Ramos (cell line): ENCODE results near the gene ATP9B.

Experiments
- in situ Hi-C: fragments of 300-500 bp; cut with MboI; formaldehyde crosslinking; loops from one replicate; pipeline ENCODE4 v1.14.3; 2022; ENCODE audit warnings: low sequenced_read_pairs; ENCODE audit not compliant: unreplicated experiment

Gene ATP9B

GRCh38 chr18:79402209-79402576 is 333.0 kb downstream of the ATP9B start:
- in situ Hi-C loops = loop anchor here (5.0 to 10.0 kb wide), 2 partner anchors 60 to 113 kb away; no protein-coding TSS in a partner anchor

DNA sequence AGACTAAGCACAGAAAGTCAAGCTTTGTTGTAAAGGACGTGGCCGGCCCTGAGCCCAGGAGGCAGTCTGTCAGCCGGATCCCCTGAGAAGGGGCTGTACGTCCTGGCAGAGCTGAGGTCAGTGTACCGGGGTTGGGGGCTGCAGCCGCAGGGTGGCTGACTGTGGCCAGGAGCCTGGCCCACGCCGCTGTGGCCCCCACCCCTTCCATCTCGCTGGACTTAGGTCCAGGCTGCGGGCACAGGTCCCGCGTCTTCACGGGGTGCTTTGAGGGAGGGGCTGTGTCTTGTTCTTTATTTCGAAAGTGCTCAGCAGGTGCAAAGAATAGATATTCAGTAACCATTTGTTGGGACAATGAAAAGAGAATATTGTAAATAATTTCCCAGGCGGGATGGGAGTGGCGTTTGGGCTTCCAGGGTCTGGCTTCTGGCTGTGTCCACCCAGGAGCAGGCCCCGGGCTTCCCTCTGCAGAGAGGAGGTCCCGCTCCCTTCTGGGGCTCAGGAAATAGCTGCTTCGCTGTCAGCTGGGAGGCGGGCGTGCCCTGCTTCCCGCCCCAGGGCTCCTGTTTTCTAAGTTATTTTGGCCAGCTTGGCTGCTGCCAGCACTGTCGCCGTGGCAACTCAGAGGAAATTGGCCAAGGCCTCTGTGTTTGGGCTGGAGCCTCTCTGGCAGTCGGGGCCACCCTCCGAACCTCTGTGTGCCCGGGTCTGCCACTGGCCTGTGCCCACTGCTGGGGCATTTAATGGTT is 334.0 kb downstream of the ATP9B start:
- in situ Hi-C loops = loop anchor here (5.0 to 10.0 kb wide), 2 partner anchors 59 to 112 kb away; no protein-coding TSS in a partner anchor

DNA sequence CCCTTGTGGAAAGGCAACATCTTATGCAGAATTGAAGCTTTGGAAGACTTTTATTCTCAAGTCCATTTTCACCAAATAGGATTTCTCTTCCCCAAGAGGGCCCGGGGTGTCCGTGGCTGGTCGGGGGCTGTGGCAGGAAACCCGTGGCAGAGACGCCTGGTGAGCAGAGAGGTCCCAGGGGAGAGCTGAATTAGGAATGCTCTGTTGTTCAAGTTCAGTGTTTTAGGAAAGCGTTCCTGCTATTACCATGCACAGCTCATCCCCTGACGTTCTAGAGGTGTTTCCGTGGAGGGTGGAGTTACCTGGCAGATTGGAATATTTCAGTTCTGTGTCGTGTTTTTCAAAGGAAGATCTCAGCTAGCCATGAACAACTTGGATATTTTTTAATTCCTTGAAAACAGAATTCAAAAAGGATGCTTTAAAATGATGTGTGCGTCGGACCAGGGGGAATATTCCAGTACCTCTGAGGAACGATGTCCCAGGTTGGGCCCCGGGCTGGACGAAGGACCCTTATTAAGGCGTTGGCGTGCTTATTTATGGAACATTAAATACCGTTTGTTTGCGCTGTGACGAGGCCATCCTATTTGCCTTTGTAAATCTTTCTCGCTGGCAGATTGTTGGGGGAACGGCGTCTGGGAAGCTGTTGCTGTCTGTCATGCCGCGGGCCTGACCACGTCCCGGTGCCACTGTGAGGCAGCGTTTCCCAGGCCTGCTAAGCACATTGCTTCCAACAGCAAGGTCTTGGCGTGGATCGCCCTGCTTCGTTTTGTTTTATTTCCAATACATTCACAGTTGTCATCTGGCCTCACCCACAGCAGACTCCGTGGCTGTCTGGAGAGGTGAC is 334.8 kb downstream of the ATP9B start:
- in situ Hi-C loops = loop anchor here (5.0 to 10.0 kb wide), 2 partner anchors 58 to 111 kb away; no protein-coding TSS in a partner anchor

DNA sequence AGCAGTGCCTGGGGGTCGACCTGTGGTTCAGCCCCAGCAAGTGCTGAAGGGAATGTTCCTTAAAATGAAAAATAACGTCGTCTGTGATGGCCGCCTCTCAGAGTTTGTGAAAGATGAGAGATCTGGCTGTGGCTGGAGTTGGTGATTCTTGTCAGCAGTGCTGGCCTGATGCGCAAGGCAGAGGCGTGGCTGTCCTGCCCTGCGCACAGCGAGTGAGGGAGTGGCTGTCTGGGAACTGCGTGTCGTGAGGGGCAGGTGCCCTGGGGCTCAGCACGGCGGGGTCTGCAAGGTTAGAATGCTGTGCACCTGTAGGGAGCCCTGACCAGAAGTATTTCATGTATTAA is 335.3 kb downstream of the ATP9B start:
- in situ Hi-C loops = loop anchor here (5.0 to 10.0 kb wide), 2 partner anchors 58 to 110 kb away; no protein-coding TSS in a partner anchor

- in situ Hi-C loops = loop anchor here (10.0 kb wide), 1 partner anchor 110 kb away; no protein-coding TSS in a partner anchor
Measured at GRCh38 chr18:79405019-79405780, 336.0 kb downstream of the ATP9B start.

DNA sequence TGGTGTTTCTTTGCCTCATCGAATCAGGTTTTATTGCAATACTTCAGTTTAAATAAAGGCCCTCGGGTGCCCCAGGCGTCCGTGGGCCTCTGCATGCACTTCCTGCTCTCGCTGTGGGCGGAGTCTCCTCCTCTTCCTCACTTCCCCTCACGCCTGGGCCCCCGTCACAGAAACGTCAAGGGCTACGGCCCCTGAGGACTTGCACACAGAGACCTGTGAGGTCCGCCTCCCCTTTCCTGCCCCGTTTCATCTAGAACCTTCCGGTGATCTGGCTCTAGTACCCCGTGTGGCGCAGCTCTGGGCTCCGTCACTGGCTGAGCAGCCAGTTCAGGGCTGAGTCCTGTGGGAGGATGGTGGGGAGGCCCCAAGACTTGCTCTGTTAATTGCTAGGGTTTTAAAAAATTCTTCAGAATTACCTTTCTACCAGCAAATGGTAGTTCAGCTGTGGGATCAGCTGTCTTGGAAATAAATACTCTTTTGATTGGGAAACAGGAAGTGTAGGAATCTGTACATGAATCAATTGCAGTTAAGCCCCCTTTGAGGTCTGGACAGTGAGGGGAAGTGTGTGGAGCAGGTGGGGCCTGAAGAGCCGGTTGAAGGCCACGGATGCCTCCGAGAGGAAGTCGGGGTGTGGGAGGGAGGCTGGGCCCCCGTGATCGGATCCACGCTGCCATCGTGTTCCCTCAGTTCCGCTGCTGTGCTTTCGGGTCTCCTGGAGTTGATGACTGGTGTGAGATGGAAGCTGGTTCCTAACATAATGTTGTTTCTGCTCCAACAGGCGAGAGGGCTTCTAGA is 336.8 kb downstream of the ATP9B start:
- in situ Hi-C loops = loop anchor here (10.0 kb wide), 1 partner anchor 109 kb away; no protein-coding TSS in a partner anchor

DNA sequence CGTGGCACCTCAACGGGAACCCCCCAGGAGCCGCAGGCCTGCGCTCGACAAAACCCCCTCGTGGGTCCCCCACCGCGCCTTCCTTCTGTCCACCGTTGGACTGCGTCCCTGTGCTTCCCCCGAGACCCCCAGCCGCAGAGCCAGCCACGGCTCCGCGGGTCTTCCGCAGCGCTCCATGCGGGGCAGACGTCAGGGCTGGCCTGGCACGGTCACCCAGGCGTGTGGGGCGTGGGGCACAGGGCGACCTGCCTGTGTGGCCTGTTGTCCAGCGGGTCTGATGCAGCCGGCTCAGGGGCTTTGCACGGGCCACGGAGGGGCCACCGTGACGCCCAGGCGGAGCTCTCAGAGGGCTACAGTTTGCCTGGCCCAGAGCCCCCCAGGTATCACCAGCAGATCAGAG is 337.5 kb downstream of the ATP9B start:
- in situ Hi-C loops = loop anchor here (10.0 kb wide), 1 partner anchor 108 kb away; no protein-coding TSS in a partner anchor

- in situ Hi-C loops = loop anchor here (10.0 kb wide), 1 partner anchor 105 kb away; no protein-coding TSS in a partner anchor
Measured at GRCh38 chr18:79409313-79409712, 340.1 kb downstream of the ATP9B start.

GRCh38 chr18:79410171-79410641 is 341.0 kb downstream of the ATP9B start:
- in situ Hi-C loops = no loop called here

GRCh38 chr18:79410731-79411613 is 341.8 kb downstream of the ATP9B start:
- in situ Hi-C loops = no loop called here

- in situ Hi-C loops = no loop called here
Measured at GRCh38 chr18:79411614-79412526, 342.7 kb downstream of the ATP9B start.

- in situ Hi-C loops = no loop called here
Measured at GRCh38 chr18:79413025-79413424, 343.8 kb downstream of the ATP9B start.

- in situ Hi-C loops = no loop called here
Measured at GRCh38 chr18:79413426-79413825, 344.2 kb downstream of the ATP9B start.

DNA sequence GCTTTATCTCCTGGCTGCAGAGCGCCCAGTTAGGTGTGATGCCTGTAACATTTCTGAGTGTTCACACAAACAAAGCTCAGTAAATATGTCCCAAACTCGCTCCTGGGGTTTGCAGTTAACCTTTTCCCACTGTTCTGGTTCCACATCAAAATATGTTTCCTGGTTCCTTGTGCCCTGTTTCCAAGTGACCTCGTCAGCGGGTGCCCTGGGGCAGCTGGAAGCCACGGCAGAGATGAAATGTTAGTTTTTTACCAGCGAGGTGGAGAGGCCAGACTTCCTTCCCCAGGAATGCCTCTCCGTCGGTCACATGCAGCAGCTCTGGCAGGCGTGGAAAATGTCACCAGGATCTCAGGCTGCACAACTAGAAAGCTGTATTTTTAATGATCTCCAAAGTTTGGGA is 344.7 kb downstream of the ATP9B start:
- in situ Hi-C loops = no loop called here

GRCh38 chr18:79416022-79416676 is 347.0 kb downstream of the ATP9B start:
- in situ Hi-C loops = no loop called here

DNA sequence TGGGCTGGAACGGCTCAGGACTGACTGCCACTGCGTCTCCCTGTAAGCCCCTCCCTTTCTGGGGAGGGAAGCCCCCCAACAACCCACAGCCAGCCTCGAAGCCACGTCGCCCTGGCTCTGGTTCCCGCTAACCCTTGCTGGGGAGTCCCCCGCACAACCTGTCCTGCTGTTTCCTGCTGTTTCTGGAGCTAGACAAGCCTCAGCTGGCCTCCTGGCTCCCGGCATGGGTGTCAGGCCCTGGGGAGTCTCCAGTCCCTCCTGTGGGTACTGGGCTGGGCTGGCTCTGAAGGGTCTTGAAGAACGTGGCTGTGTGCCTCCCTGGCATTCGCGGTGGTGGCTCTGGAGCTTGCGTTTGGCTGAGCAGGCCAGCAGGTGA is 347.5 kb downstream of the ATP9B start:
- in situ Hi-C loops = no loop called here

GRCh38 chr18:79418236-79418635 is 349.0 kb downstream of the ATP9B start:
- in situ Hi-C loops = no loop called here
